ENCODE measurements around the gene RAPGEF4. TPM values are rescaled to one million over a fixed set of nuclear protein-coding genes. Genes with fewer than 3 reads are reported as not detected.

Gene RAPGEF4
- total and polyA plus RNA-seq, 2 of the 13 experiments (the other 11 are each of a cell fraction or from before 2014, with no cell fraction given): 0.78 to 0.91 TPM

GRCh38 chr2:172708247-172708646, 27.4 kb upstream of the RAPGEF4 start (continued):
- TF ChIP-seq, protein P1, sequence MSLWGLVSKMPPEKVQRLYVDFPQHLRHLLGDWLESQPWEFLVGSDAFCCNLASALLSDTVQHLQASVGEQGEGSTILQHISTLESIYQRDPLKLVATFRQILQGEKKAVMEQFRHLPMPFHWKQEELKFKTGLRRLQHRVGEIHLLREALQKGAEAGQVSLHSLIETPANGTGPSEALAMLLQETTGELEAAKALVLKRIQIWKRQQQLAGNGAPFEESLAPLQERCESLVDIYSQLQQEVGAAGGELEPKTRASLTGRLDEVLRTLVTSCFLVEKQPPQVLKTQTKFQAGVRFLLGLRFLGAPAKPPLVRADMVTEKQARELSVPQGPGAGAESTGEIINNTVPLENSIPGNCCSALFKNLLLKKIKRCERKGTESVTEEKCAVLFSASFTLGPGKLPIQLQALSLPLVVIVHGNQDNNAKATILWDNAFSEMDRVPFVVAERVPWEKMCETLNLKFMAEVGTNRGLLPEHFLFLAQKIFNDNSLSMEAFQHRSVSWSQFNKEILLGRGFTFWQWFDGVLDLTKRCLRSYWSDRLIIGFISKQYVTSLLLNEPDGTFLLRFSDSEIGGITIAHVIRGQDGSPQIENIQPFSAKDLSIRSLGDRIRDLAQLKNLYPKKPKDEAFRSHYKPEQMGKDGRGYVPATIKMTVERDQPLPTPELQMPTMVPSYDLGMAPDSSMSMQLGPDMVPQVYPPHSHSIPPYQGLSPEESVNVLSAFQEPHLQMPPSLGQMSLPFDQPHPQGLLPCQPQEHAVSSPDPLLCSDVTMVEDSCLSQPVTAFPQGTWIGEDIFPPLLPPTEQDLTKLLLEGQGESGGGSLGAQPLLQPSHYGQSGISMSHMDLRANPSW (CRISPR knock-in tag; IDR thresholded peaks at IDR 0.05; ENCODE audit: borderline replicate concordance): no peak
- no peak for TF ChIP-seq ZC3H13 (CRISPR knock-in tag; IDR thresholded peaks at IDR 0.05)
- TF ChIP-seq PAX8 (CRISPR knock-in tag; IDR thresholded peaks at IDR 0.05; ENCODE audit: borderline replicate concordance): no peak
- no peak for TF ChIP-seq GLMP (CRISPR knock-in tag; IDR thresholded peaks at IDR 0.05; ENCODE audit: borderline replicate concordance)
- no peak for TF ChIP-seq ZMYM2 (CRISPR knock-in tag; IDR thresholded peaks at IDR 0.05)

GRCh38 chr2:172709566-172710291, 25.9 kb upstream of the RAPGEF4 start:
- POLR2A ChIA-PET: no interaction called here
- in situ Hi-C loops (cut with HindIII; ENCODE audit: extremely low pct_ligation_motif_present, low pct_unique_long_range_greater_than_20kb): no loop called here
- BruUV-seq (replicated peaks): no TSS peak
- ATAC-seq (no peak), FAIRE-seq (no peak), DNase-seq (ENCODE audit: low spot score) (no peak)
- H2AFZ ChIP-seq (ENCODE audit: low read length): no peak overlapping the region
- no peaks in the 10 kb centered on the region for H3K4me1 ChIP-seq (ENCODE audit: insufficient read depth, low read length)
- H3K79me2 ChIP-seq (ENCODE audit: insufficient read depth, low read length): no peaks in the 10 kb centered on the region
- no peaks in the 10 kb centered on the region for H4K20me1 ChIP-seq (ENCODE audit: insufficient read depth, low read length)
- 35% methylated on average over 11 of the region's 11 CpGs for WGBS (ENCODE audit: low lambda C conversion rate)
- H3K36me3 ChIP-seq (replicated peaks in 1 of 2; ENCODE audit: control insufficient read depth in 1 of 2, insufficient read depth in 2 of 2, low read length in 2 of 2): no peaks in the 10 kb centered on the region
- H3K27me3 ChIP-seq (ENCODE audit: control insufficient read depth in 1 of 2, insufficient read depth in 2 of 2, low read length in 2 of 2): peaks cover 0 to 5% of the 10 kb centered on the region in 2 experiments; a peak in 2 of 5 replicates
- CTCF ChIA-PET (ENCODE audit: low intra/inter-chr PET ratio, low total read pairs): interaction anchor here (1.4 kb wide), 1 partner anchor 116 kb away, joined by 10 read pairs; no protein-coding TSS in a partner anchor
- intact Hi-C loops (cut with micrococcal nuclease; ENCODE audit: unreplicated experiment): loop anchor here (1.0 to 5.0 kb wide), 3 partner anchors 116 to 537 kb away; no protein-coding TSS in a partner anchor
- no peak overlapping the region for H3K4me2 ChIP-seq (ENCODE audit: low read depth, low read length)
- no peak overlapping the region for H3K9ac ChIP-seq (ENCODE audit: insufficient read depth, low read depth, low read length)
- H3K4me3 ChIP-seq (replicated peaks in 1 of 3; ENCODE audit: insufficient read depth in 1 of 3, low read depth in 2 of 3, low read length in 3 of 3): no peak overlapping the region
- H3K27ac ChIP-seq (ENCODE audit: extremely low read length, insufficient read depth, low read length): no peak overlapping the region
- no peaks in the 10 kb centered on the region for H3K9me3 ChIP-seq (ENCODE audit: low read length)
- TF ChIP-seq DBP (CRISPR knock-in tag; IDR thresholded peaks at IDR 0.05; ENCODE audit: not compliant biosample characterization): no peak
- TF ChIP-seq, protein P2, sequence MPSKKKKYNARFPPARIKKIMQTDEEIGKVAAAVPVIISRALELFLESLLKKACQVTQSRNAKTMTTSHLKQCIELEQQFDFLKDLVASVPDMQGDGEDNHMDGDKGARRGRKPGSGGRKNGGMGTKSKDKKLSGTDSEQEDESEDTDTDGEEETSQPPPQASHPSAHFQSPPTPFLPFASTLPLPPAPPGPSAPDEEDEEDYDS (CRISPR knock-in tag; IDR thresholded peaks at IDR 0.05): no peak
- no peak for TF ChIP-seq GATAD2A (CRISPR knock-in tag; IDR thresholded peaks at IDR 0.05)
- TF ChIP-seq ELF1 (CRISPR knock-in tag; IDR thresholded peaks at IDR 0.05): no peak
- TF ChIP-seq PHF21A (CRISPR knock-in tag; IDR thresholded peaks at IDR 0.05): no peak
- no peak for TF ChIP-seq ZBTB37 (CRISPR knock-in tag; IDR thresholded peaks at IDR 0.05)
- TF ChIP-seq ZNF597 (CRISPR knock-in tag; IDR thresholded peaks at IDR 0.05): no peak
- TF ChIP-seq EHMT2 (IDR thresholded peaks at IDR 0.05; ENCODE audit: borderline replicate concordance, low read depth, low read length): no peak
- no peak for TF ChIP-seq EEA1 (CRISPR knock-in tag; IDR thresholded peaks at IDR 0.05; ENCODE audit: borderline replicate concordance)
- no peak for TF ChIP-seq ZNF652 (CRISPR knock-in tag; IDR thresholded peaks at IDR 0.05; ENCODE audit: borderline replicate concordance, low read depth)

All from HepG2 (cell line).